Hepatocyte (in vitro differentiated cells): ENCODE measurements around the gene VPS51.

Experiments used
- EZH2 ChIP-seq: fragments of 200-600 bp; sonication (generic); IDR thresholded peaks from 2 replicates; pipeline ENCODE4 v1.6.1; 2016; ENCODE audit warnings: antibody characterized with exemption, mild to moderate bottlenecking, borderline replicate concordance
- EZH2phosphoT487 ChIP-seq: fragments of 200-600 bp; sonication (generic); IDR thresholded peaks from one replicate; pipeline ENCODE4 v1.6.1; 2018; ENCODE audit warnings: antibody characterized with exemption, mild to moderate bottlenecking, low read depth, moderate library complexity; ENCODE audit not compliant: unreplicated experiment, severe bottlenecking
- TF ChIP-seq, protein P1 (sequence below): fragments of 200-600 bp; sonication (generic); IDR thresholded peaks from 2 replicates; pipeline ENCODE4 v1.5.1; 2016; ENCODE audit warnings: antibody characterized with exemption, mild to moderate bottlenecking; ENCODE audit not compliant: poor library complexity

DNA sequence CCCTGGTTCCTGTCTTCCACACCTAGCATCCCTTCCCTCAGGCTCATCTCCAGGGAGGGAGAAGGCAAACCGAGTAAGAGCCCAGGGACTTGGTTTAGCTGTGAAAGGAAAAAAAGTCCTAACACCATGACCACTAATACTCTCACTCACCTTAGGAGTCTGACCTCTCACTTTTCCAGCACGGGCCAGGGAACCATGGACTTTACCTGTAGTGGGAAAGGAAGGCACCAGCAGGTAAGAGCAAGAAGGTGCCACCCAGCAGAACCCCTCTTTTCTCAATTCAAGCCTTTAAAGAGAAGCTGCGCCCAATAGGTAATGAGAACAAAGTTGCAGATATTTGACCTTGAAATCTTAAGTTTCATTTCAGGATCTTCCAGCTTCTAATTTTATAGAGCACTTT, 24.8 kb downstream of the VPS51 start:
- TF ChIP-seq EZH2phosphoT487 = no peak
- TF ChIP-seq, protein P1, sequence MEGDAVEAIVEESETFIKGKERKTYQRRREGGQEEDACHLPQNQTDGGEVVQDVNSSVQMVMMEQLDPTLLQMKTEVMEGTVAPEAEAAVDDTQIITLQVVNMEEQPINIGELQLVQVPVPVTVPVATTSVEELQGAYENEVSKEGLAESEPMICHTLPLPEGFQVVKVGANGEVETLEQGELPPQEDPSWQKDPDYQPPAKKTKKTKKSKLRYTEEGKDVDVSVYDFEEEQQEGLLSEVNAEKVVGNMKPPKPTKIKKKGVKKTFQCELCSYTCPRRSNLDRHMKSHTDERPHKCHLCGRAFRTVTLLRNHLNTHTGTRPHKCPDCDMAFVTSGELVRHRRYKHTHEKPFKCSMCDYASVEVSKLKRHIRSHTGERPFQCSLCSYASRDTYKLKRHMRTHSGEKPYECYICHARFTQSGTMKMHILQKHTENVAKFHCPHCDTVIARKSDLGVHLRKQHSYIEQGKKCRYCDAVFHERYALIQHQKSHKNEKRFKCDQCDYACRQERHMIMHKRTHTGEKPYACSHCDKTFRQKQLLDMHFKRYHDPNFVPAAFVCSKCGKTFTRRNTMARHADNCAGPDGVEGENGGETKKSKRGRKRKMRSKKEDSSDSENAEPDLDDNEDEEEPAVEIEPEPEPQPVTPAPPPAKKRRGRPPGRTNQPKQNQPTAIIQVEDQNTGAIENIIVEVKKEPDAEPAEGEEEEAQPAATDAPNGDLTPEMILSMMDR = no peak
- no peak for TF ChIP-seq EZH2
